K562 (cell line): ENCODE data around the gene NXPH4.

Experiments
- MAZ ChIP-seq, 2 experiments: fragments of 450-650 bp in 1 of 2; sonication (generic) in 1 of 2; formaldehyde crosslinking; IDR thresholded peaks in 1 of 2; conservative IDR thresholded peaks in 1 of 2; 2 replicates each; pipeline versions ENCODE4 v1.4.0 to v1.5.0; 2020; ENCODE audit warnings: mild to moderate bottlenecking in 1 of 2, missing genetic modification reagents in 1 of 2
- USF1 ChIP-seq: sonication (generic); formaldehyde crosslinking; IDR thresholded peaks from 2 replicates; pipeline ENCODE4 v1.9.0; 2022; ENCODE audit warnings: mild to moderate bottlenecking, missing genetic modification reagents

DNA sequence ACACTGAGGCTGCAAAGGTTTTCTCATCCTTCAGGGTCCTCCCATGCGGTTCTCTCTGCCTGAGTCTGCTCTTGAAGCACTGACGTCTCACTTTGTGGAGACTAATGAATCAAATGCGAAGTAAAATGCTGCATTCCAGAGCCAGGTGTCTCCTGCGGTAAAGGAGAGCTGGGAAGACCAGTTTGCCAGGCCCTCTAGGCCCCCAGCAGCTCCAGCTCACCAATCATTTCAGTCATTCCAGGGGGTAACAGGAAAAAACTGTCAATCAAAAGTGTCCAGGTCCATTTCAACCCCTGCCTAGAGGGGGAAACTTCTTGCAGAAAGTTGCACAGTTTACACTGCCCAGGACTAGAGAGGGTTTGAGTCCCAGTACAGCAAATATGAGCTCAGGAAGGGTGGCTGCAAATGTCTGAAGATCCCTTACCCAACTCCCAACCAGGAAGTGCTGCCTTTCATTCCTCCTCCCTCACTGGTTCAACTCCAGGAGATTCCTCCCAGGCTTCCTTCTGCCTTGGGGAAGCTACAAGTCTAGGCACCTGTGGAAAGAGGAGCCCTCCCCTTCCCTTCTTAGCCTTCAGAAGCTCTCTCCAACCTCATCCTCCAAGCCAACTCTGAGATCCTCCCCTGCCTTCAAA, 2.7 kb upstream of the NXPH4 start:
- TF ChIP-seq MAZ (CRISPR knock-in tag; conservative IDR thresholded peaks at IDR 0.05 in 1 of 2, IDR thresholded peaks at IDR 0.05 in 1 of 2) (no peak), USF1 (no peak)
